K562 (cell line): ENCODE measurements around the gene KRTAP3-3. TPM values are rescaled to one million over a fixed set of nuclear protein-coding genes. Genes with fewer than 3 reads are reported as not detected.

ENCODE experiments used
- ATAC-seq: fragments of 200-7000 bp; cut with Tn5 transposase; 3 replicates; pipeline ENCODE4 v1.9.1; 2020; ENCODE audit warnings: moderate library complexity
- BruUV-seq: library from RNA; stranded (reverse); fragments of 400-500 nt; replicated peaks from 2 replicates; lab custom pipeline; 2021; lab: Mats Ljungman, UMichigan
- CTCF ChIA-PET: fragments of 300-600 bp; formaldehyde crosslinking; extraction: SDS; loops from one replicate; lab custom pipeline; 2021; ENCODE audit warnings: low intra/inter-chr PET ratio; lab: Yijun Ruan, JAX
- POLR2A ChIA-PET: fragments of 300-600, 350-650 bp; sonication (Branson Sonifier 250); formaldehyde crosslinking; extraction: SDS; loops from one replicate; lab custom pipeline; 2021; ENCODE audit warnings: antibody characterized with exemption, inconsistent platforms; lab: Yijun Ruan, JAX
- DNase-seq, 4 experiments: peaks; one replicate each; pipeline versions ENCODE4 v3.0.0 to v3.0.0-alpha.2; 2011 to 2018; ENCODE audit warnings: low spot score in 3 of 4, mixed read lengths in 3 of 4; ENCODE audit errors: extremely low read depth in 1 of 4
- FAIRE-seq: peaks from 2 replicates; lab custom pipeline; 2011; peaks lifted over from hg19 to GRCh38; lab: Jason Lieb, UNC
- H2AFZ ChIP-seq: 2 replicates; pipeline ENCODE4 v1.6.0; 2011; ENCODE audit warnings: low read depth, low read length, control low read depth, inconsistent platforms
- H3K27ac ChIP-seq: fragments of 200-600 bp; 3 replicates; pipeline ENCODE4 v1.8.0; 2011; ENCODE audit warnings: low read depth, mild to moderate bottlenecking, control low read depth, inconsistent platforms, low read length, moderate library complexity, mixed read lengths; ENCODE audit errors: extremely low read depth
- H3K27me3 ChIP-seq, 2 experiments: fragments of 300-600 bp in 1 of 2; 2 replicates in 1 of 2; 3 replicates in 1 of 2; pipeline versions ENCODE4 v1.6.0 to v1.8.0; 2011; ENCODE audit warnings: inconsistent platforms in 2 of 2, low read length in 2 of 2, mild to moderate bottlenecking in 1 of 2, mixed read lengths in 1 of 2, moderate library complexity in 1 of 2; ENCODE audit not compliant: control insufficient read depth in 2 of 2, insufficient read depth in 2 of 2
- H3K36me3 ChIP-seq: fragments of 300-600 bp; 3 replicates; pipeline ENCODE4 v1.8.0; 2011; ENCODE audit warnings: mild to moderate bottlenecking, low read length, inconsistent platforms; ENCODE audit not compliant: control insufficient read depth, insufficient read depth
- H3K4me1 ChIP-seq, 2 experiments: fragments of 200-600 bp in 1 of 2; replicated peaks in 1 of 2; 2 replicates in 1 of 2; 3 replicates in 1 of 2; pipeline versions ENCODE4 v1.5.1 to v1.8.0; 2011; ENCODE audit warnings: inconsistent platforms in 2 of 2, low read length in 2 of 2, mild to moderate bottlenecking in 1 of 2, mixed read lengths in 1 of 2, moderate library complexity in 1 of 2; ENCODE audit not compliant: control insufficient read depth in 2 of 2, insufficient read depth in 2 of 2
- H3K4me2 ChIP-seq: 2 replicates; pipeline ENCODE4 v1.6.1; 2011; ENCODE audit warnings: low read length, control low read depth, inconsistent platforms, mixed read lengths; ENCODE audit not compliant: insufficient read depth
- H3K4me3 ChIP-seq: fragments of 200-600 bp; sonication (generic), shearing (Covaris generic); 2 replicates; pipeline ENCODE4 v1.5.1; 2016; ENCODE audit warnings: control low read depth, inconsistent platforms
- H3K79me2 ChIP-seq: fragments of 200-600 bp; 3 replicates; pipeline ENCODE4 v1.8.0; 2011; ENCODE audit warnings: low read length, inconsistent platforms; ENCODE audit not compliant: control insufficient read depth, insufficient read depth
- H3K9ac ChIP-seq, 2 experiments: 2 replicates each; pipeline versions ENCODE4 v1.6.0 to v1.6.1; 2011; ENCODE audit warnings: low read depth in 2 of 2, low read length in 2 of 2, control low read depth in 1 of 2, inconsistent platforms in 1 of 2, mild to moderate bottlenecking in 1 of 2, mixed read lengths in 1 of 2; ENCODE audit not compliant: insufficient read depth in 1 of 2
- H3K9me1 ChIP-seq: one replicate; pipeline ENCODE4 v1.6.0; 2011; ENCODE audit warnings: inconsistent platforms, mild to moderate bottlenecking, low read length, moderate library complexity; ENCODE audit not compliant: control insufficient read depth, insufficient read depth
- H3K9me3 ChIP-seq: replicated peaks from 2 replicates; pipeline ENCODE4 v1.5.1; 2011; ENCODE audit warnings: low read depth, low read length, inconsistent platforms; ENCODE audit not compliant: control insufficient read depth, insufficient read depth
- H4K20me1 ChIP-seq: replicated peaks from 2 replicates; pipeline ENCODE4 v1.6.1; 2011; ENCODE audit warnings: low read length, inconsistent platforms, mixed read lengths; ENCODE audit not compliant: control insufficient read depth, insufficient read depth
- CBFA2T3 ChIP-seq: fragments of 450-650 bp; IDR thresholded peaks from 2 replicates; pipeline ENCODE4 v1.6.1; 2017
- CC2D1A ChIP-seq: fragments of 450-650 bp; IDR thresholded peaks from 2 replicates; pipeline ENCODE4 v1.6.1; 2017; ENCODE audit warnings: mild to moderate bottlenecking
- MCM7 ChIP-seq, 2 experiments: fragments of 450-650 bp; IDR thresholded peaks; 2 replicates each; pipeline ENCODE4 v1.6.1; 2016 to 2018
- MECOM ChIP-seq: fragments of 250-450 bp; sonication (Bioruptor Pico); IDR thresholded peaks from 2 replicates; pipeline ENCODE4 v1.8.0; 2022; ENCODE audit warnings: inconsistent platforms
- SRSF3 ChIP-seq: fragments of 200-400 bp; formaldehyde crosslinking; IDR thresholded peaks from 2 replicates; pipeline ENCODE4 v1.6.1; 2016; ENCODE audit warnings: mild to moderate bottlenecking, low read length, moderate library complexity; ENCODE audit not compliant: insufficient read depth
- ZNF311 ChIP-seq: fragments of 250-450 bp; sonication (Bioruptor Pico); IDR thresholded peaks from 2 replicates; pipeline ENCODE4 v1.4.0; 2020; ENCODE audit warnings: mild to moderate bottlenecking, moderate library complexity
- WGBS: fragments of 100-300 bp; shearing (Covaris generic); methylation state at CpG from one replicate; pipeline ENCODE4 v1.1.6; 2016; ENCODE audit warnings: low coverage, mixed read lengths; ENCODE audit not compliant: insufficient coverage; ENCODE audit errors: missing lambda C conversion rate; 5-methylcytosine and 5-hydroxymethylcytosine counted together
- in situ Hi-C: fragments of 300-500 bp; cut with MboI; formaldehyde crosslinking; loops from 4 replicates; pipeline ENCODE4 v1.15.0; 2018; ENCODE audit warnings: inconsistent platforms, mixed read lengths
- intact Hi-C: fragments of 100-400 bp; cut with micrococcal nuclease; formaldehyde crosslinking; loops from 2 replicates; pipeline ENCODE4 v1.14.2; 2022
- polyA plus RNA-seq, 8 experiments: library from polyadenylated mRNA; depleted of rRNA in 4 of 8; stranded (reverse) in 5 of 8; unstranded in 3 of 8; fragments of >200 nt; fragmentation: Nextera tagmentation in 2 of 8; fragmentation: Illumina TruSeq in 1 of 8; extraction: Ambion mirVana in 2 of 8; extraction: Trizol in 1 of 8; gene quantifications; 2 replicates each; pipeline versions ENCODE4 v1.2.1 to v1.2.3, GENCODE V29; 2011 to 2014; ENCODE audit warnings: inconsistent platforms in 1 of 8, missing spikeins in 1 of 8
- total RNA-seq, 7 experiments: library from RNA; depleted of rRNA in 6 of 7; stranded (reverse); fragments of >200 nt in 6 of 7; fragmentation: Illumina TruSeq in 2 of 7; extraction: Trizol in 2 of 7; gene quantifications; 2 replicates each; pipeline versions ENCODE4 v1.2.1 to v1.2.3, GENCODE V29; 2011 to 2021; ENCODE audit warnings: low replicate concordance in 1 of 7

The KRTAP3-3 gene
- total and polyA plus RNA-seq, 9 of the 15 experiments (the other 6 are each of a cell fraction or from before 2014, with no cell fraction given) = not detected

- TF ChIP-seq CC2D1A (no peak), ZNF311 (no peak)
- TF ChIP-seq, all 486 proteins: peak for 0
Observed at GRCh38 chr17:40960144-40960543, 33.8 kb downstream of the KRTAP3-3 start (continued).

DNA sequence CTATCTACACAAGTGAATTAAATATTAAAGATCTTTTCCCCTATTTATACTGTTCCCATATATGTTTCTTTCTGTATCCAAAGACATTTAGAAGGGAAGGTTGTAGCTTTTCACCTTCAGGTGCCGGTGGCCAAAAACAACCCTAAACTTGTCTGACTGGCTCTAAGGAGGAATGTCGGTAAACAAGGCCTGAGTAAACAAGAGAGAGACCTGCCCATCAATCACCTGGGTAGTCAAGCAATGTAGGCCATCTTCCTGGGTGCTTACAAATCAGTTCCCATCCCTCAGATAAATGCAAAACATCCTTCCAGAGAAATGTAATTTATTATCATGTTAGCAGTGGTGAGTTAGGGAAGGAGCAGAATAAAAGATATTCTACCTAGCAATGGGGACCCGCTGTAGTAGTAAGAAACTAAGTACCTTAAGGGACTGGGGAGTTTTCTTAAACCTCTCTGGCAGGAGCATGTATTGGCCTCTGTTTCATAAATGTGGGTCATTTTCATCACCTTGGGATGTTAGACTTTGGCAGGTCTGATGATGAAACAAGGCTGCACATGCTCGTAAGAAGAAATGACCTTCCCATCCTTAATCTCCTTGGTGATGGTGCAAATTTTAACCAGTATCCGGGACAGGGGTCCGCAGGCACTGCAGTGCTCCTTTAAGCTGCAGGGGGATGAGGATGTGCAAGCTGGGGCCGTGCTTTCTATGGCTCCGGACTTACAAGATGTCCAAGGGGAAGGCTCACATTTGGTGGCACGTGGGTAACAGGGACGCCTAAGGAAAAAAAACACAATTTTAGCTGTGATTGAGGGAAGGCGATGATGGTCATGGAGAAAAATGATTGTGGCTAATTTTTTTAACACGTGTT is 35.6 kb downstream of the KRTAP3-3 start:
- no peak for TF ChIP-seq MECOM
- TF ChIP-seq SRSF3 = no peak
- no peak for TF ChIP-seq MCM7 (IDR thresholded peaks at IDR 0.05)
- no peak for TF ChIP-seq CBFA2T3
- Histone ChIP-seq H2AFZ (no peak overlapping the region), H3K27ac (no peak overlapping the region), H3K4me1 (no peaks in the 10 kb centered on the region), H3K9me1 (no peaks in the 10 kb centered on the region), H3K9ac (no peak overlapping the region), H3K4me2 (no peak overlapping the region), H3K36me3 (no peaks in the 10 kb centered on the region), H3K4me3 (no peak overlapping the region), H4K20me1 (no peaks in the 10 kb centered on the region), H3K79me2 (no peaks in the 10 kb centered on the region), H3K9me3 (no peaks in the 10 kb centered on the region), H3K27me3 (peaks cover 0 to 10% of the 10 kb centered on the region in 2 experiments; a peak in 3 of 5 replicates)
- WGBS = 2% methylated on average over 12 of the region's 12 CpGs
- intact Hi-C loops = no loop called here
- ChIA-PET POLR2A (interaction anchor here (0.7 to 1.1 kb wide), 3 partner anchors 8 to 28 kb away, joined by 3 to 4 read pairs (median 4); no protein-coding TSS in a partner anchor), CTCF (no interaction called here)
- in situ Hi-C loops = no loop called here
- no TSS peak for BruUV-seq
- no peak for FAIRE-seq
- DNase-seq = no peak
- ATAC-seq = no peak
